ENCODE results near the gene MFSD6L. TPM values are rescaled to one million over a fixed set of nuclear protein-coding genes. Genes with fewer than 3 reads are reported as not detected.

The MFSD6L gene
- total RNA-seq, 1 experiment from 2014 or later, result 2.1 TPM

GRCh38 chr17:8766731-8767130 lies 32.4 kb downstream of the MFSD6L start:
- no peaks in the 10 kb centered on the region for H3K79me2 ChIP-seq (ENCODE audit: insufficient read depth, low read length)
- Mint-ChIP-seq H3K4me3 (no peak overlapping the region), H3K36me3 (ENCODE audit: insufficient read depth in 1 of 3, low read depth in 3 of 3) (no peaks in the 10 kb centered on the region), H3K27ac (no peak overlapping the region), H3K4me1 (peaks cover 11 to 14% of the 10 kb centered on the region in 2 experiments), H3K27me3 (ENCODE audit: low read depth) (peaks cover 4% of the 10 kb centered on the region), H3K9me3 (peaks cover 3 to 5% of the 10 kb centered on the region in 2 experiments; a peak in 4 of 5 replicates)
- H3K14ac ChIP-seq (ENCODE audit: insufficient read depth, low read length), result no peak overlapping the region
- no peak for DNase-seq
- H3K4me1 ChIP-seq (ENCODE audit: insufficient read depth, low read length), result no peaks in the 10 kb centered on the region
- H3K4ac ChIP-seq (ENCODE audit: low read depth, low read length), result no peak overlapping the region
- no peaks in the 10 kb centered on the region for H3K27me3 ChIP-seq (ENCODE audit: insufficient read depth, low read length)
- H3T11ph ChIP-seq (ENCODE audit: low read length), result no peak overlapping the region
- no peak overlapping the region for H2BK120ac ChIP-seq (ENCODE audit: low read depth, low read length, poor library complexity, severe bottlenecking)
- H2AFZ ChIP-seq (ENCODE audit: low read length), result no peak overlapping the region
- no peaks in the 10 kb centered on the region for H4K20me1 ChIP-seq (ENCODE audit: control insufficient read depth, insufficient read depth, insufficient read length)
- WGBS (ENCODE audit: extremely low coverage, insufficient read length, low lambda C conversion rate), result no CpG with 5 or more reads among the region's 2 CpGs
- no peak overlapping the region for H2BK20ac ChIP-seq (ENCODE audit: low read depth, low read length, poor library complexity, severe bottlenecking)
- no peak overlapping the region for H3K56ac ChIP-seq (ENCODE audit: insufficient read length, low read depth, low read length)
- H4K91ac ChIP-seq (ENCODE audit: insufficient read length, low read depth, low read length), result no peak overlapping the region
- H3K9me3 ChIP-seq (ENCODE audit: control insufficient read depth, low read depth, low read length), result no peaks in the 10 kb centered on the region
- no peak overlapping the region for H3K18ac ChIP-seq (ENCODE audit: insufficient read length, low read depth, low read length)
- no peak overlapping the region for H3K23ac ChIP-seq (ENCODE audit: insufficient read length, low read depth, low read length)
- no peak overlapping the region for H2BK5ac ChIP-seq (ENCODE audit: insufficient read length, low read length)
- no peak overlapping the region for H2AK5ac ChIP-seq (ENCODE audit: insufficient read length, low read length)
- no peak overlapping the region for H3K4me2 ChIP-seq (ENCODE audit: insufficient read depth, insufficient read length, low read length)
- no peak overlapping the region for H4K5ac ChIP-seq (ENCODE audit: insufficient read length, low read depth, low read length)
- no peak overlapping the region for H4K8ac ChIP-seq (replicated peaks; ENCODE audit: insufficient read length, low read depth, low read length)
- no peak for TF ChIP-seq CTCF (conservative IDR thresholded peaks at IDR 0.05)
- H3K23me2 ChIP-seq (ENCODE audit: insufficient read length, low read depth, low read length, poor library complexity, severe bottlenecking), result no peaks in the 10 kb centered on the region
- H2BK15ac ChIP-seq (ENCODE audit: low read depth, low read length), result no peak overlapping the region
- no peak overlapping the region for H3K9ac ChIP-seq (ENCODE audit: extremely low read depth, insufficient read length, low read length)
- H3K79me1 ChIP-seq (ENCODE audit: insufficient read depth, low read depth, low read length, poor library complexity, severe bottlenecking), result no peaks in the 10 kb centered on the region
- no peak overlapping the region for H3K27ac ChIP-seq (ENCODE audit: insufficient read length, low read depth, low read length)
- no peak overlapping the region for H2BK12ac ChIP-seq (ENCODE audit: insufficient read length, low read depth, low read length)
